Glutamatergic neuron (in vitro differentiated cells): ENCODE results near the gene SLC16A1. TPM values are rescaled to one million over a fixed set of nuclear protein-coding genes. Genes with fewer than 3 reads are reported as not detected.

Experiments
- DNase-seq: peaks from one replicate; pipeline ENCODE4 v3.0.0; 2022
- H3K27ac Mint-ChIP-seq: one replicate; pipeline ENCODE4 v1.8.0; 2020; ENCODE audit warnings: mild to moderate bottlenecking, mixed read lengths, inconsistent platforms; ENCODE audit not compliant: unreplicated experiment
- H3K27me3 Mint-ChIP-seq: one replicate; pipeline ENCODE4 v1.8.0; 2020; ENCODE audit warnings: mild to moderate bottlenecking, moderate library complexity, mixed read lengths, inconsistent platforms; ENCODE audit not compliant: unreplicated experiment
- H3K36me3 Mint-ChIP-seq: one replicate; pipeline ENCODE4 v1.8.0; 2020; ENCODE audit warnings: mild to moderate bottlenecking, mixed read lengths, inconsistent platforms; ENCODE audit not compliant: unreplicated experiment
- H3K4me1 Mint-ChIP-seq: one replicate; pipeline ENCODE4 v1.8.0; 2020; ENCODE audit warnings: mild to moderate bottlenecking, low read depth, mixed read lengths, inconsistent platforms; ENCODE audit not compliant: unreplicated experiment
- H3K4me3 Mint-ChIP-seq: one replicate; pipeline ENCODE4 v1.8.0; 2020; ENCODE audit warnings: mild to moderate bottlenecking, mixed read lengths, inconsistent platforms; ENCODE audit not compliant: unreplicated experiment
- H3K9me3 Mint-ChIP-seq: one replicate; pipeline ENCODE4 v1.8.0; 2020; ENCODE audit warnings: mild to moderate bottlenecking, moderate library complexity, mixed read lengths, inconsistent platforms; ENCODE audit not compliant: unreplicated experiment
- total RNA-seq: library from RNA; stranded (reverse); fragmentation: NEBNext Ultra II Directional; extraction: Animal tissue kit (Norgen Biotek cat#: 25700); gene quantifications from one replicate; pipeline ENCODE4 v1.2.1, GENCODE V29; 2021; ENCODE audit not compliant: unreplicated experiment
- TF ChIP-seq, protein P1 (sequence below): fragments of 200-600 bp; sonication (generic); IDR thresholded peaks from one replicate; pipeline ENCODE4 v1.5.0; 2021; ENCODE audit not compliant: partially characterized antibody, unreplicated experiment

Gene SLC16A1
- total RNA-seq, 1 donor from 2014 or later = 39.5 TPM

DNA sequence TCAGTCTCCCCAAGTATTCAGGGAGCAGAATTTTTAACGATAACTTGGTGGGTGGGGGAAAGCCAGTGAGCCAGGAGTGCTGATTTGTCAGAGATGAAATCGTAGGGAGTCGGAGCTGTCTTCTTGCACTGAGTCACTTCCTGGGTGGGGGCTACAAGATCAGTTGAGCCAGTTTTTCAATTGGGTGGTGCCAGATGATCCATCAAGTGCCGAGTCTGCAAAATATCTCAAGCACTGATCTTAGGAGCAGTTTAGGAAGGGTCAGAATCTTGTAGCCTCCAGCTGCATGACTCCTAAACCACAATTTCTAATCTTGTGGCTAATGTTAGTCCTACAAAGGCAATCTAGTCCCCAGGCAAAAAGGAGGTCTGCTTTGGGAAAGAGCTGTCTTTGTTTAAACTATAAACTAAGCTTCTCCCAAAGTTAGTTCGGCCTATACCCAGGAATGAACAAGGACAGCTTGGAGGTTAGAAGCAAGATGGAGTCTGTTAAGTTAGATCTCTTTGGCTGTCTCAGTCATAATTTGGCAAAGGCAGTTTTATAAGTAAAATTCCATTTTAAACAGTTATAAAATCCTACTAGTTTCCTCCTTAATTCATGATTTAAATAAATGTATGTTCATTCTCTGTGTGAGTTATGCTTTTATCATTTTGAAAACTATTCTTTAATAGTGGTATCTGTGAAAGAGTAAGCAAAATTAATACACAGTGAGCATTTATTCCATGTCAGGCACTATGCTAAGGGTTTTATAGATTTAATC is 51.7 kb downstream of the SLC16A1 start:
- Mint-ChIP-seq H3K4me1 (no peaks in the 10 kb centered on the region), H3K36me3 (no peaks in the 10 kb centered on the region), H3K9me3 (no peaks in the 10 kb centered on the region), H3K4me3 (no peak overlapping the region), H3K27ac (no peak overlapping the region), H3K27me3 (no peaks in the 10 kb centered on the region)
- DNase-seq = no peak
- TF ChIP-seq, protein P1, sequence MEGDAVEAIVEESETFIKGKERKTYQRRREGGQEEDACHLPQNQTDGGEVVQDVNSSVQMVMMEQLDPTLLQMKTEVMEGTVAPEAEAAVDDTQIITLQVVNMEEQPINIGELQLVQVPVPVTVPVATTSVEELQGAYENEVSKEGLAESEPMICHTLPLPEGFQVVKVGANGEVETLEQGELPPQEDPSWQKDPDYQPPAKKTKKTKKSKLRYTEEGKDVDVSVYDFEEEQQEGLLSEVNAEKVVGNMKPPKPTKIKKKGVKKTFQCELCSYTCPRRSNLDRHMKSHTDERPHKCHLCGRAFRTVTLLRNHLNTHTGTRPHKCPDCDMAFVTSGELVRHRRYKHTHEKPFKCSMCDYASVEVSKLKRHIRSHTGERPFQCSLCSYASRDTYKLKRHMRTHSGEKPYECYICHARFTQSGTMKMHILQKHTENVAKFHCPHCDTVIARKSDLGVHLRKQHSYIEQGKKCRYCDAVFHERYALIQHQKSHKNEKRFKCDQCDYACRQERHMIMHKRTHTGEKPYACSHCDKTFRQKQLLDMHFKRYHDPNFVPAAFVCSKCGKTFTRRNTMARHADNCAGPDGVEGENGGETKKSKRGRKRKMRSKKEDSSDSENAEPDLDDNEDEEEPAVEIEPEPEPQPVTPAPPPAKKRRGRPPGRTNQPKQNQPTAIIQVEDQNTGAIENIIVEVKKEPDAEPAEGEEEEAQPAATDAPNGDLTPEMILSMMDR = no peak

DNA sequence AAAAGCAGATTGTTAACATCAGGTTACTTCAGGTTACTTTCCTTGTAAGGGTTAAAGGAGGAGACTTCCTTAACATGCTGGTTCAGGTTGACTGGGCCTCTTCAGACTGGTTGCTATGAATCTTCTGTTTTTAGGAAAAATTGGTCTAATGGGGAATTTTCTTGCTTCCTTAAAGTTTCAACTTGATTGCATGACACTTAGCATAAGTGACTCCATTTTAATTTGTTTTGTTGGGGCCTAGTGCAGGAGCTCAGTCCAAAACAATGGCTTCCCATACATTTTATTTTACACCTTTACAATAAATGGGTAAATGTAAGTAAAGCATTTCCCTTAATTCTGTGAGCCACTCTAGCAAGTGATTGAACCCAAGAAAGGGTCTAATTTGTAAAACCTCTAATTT is 53.8 kb downstream of the SLC16A1 start:
- no peaks in the 10 kb centered on the region for H3K36me3 Mint-ChIP-seq
- no peak for DNase-seq
- H3K4me1 Mint-ChIP-seq = no peaks in the 10 kb centered on the region
- TF ChIP-seq, protein P1 = no peak
- no peaks in the 10 kb centered on the region for H3K9me3 Mint-ChIP-seq
- no peaks in the 10 kb centered on the region for H3K27me3 Mint-ChIP-seq
- H3K4me3 Mint-ChIP-seq = no peak overlapping the region
- no peak overlapping the region for H3K27ac Mint-ChIP-seq

- no peak overlapping the region for H3K4me3 Mint-ChIP-seq
- H3K27me3 Mint-ChIP-seq = no peaks in the 10 kb centered on the region
- H3K9me3 Mint-ChIP-seq = no peaks in the 10 kb centered on the region
- TF ChIP-seq, protein P1 = no peak
- H3K4me1 Mint-ChIP-seq = no peaks in the 10 kb centered on the region
- no peak overlapping the region for H3K27ac Mint-ChIP-seq
- no peaks in the 10 kb centered on the region for H3K36me3 Mint-ChIP-seq
- no peak for DNase-seq
Measured at GRCh38 chr1:112901387-112901786, 54.6 kb downstream of the SLC16A1 start.

DNA sequence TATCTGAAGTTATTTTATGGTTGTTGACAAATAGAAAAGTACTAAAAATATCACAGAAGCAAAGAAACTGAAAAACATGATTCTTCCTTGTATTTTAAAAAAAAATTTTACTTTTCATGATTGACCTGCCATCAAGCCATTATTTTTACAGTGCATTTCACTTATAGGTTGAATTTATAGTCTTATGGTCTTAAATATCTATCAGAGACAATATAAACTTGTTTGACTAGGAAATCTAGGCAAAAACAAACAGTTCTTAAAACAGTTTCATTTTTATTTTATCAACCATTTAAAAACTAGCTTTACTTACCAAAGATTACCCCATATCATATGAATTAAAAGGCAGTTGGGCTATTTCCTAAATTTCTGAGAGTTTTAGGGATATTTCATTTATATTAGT is 59.2 kb downstream of the SLC16A1 start:
- TF ChIP-seq, protein P1 = no peak
- DNase-seq = no peak
- peaks cover 2% of the 10 kb centered on the region for H3K27me3 Mint-ChIP-seq
- no peak overlapping the region for H3K27ac Mint-ChIP-seq
- H3K4me1 Mint-ChIP-seq = no peaks in the 10 kb centered on the region
- peaks cover 6% of the 10 kb centered on the region for H3K9me3 Mint-ChIP-seq
- H3K4me3 Mint-ChIP-seq = no peak overlapping the region
- peaks cover 17% of the 10 kb centered on the region for H3K36me3 Mint-ChIP-seq

- Mint-ChIP-seq H3K27me3 (peaks cover 2% of the 10 kb centered on the region), H3K4me3 (no peak overlapping the region), H3K36me3 (peaks cover 17% of the 10 kb centered on the region), H3K27ac (no peak overlapping the region), H3K4me1 (no peaks in the 10 kb centered on the region), H3K9me3 (peaks cover 6% of the 10 kb centered on the region)
- no peak for DNase-seq
- TF ChIP-seq, protein P1 = no peak
Measured at GRCh38 chr1:112894561-112895011, 61.4 kb downstream of the SLC16A1 start.
